GM18526 (cell line): Measurements from ENCODE around the gene MYO5B.

Source experiments
- POLR2A ChIP-seq: IDR thresholded peaks from 3 replicates; pipeline ENCODE4 v1.6.1; 2011; ENCODE audit not compliant: insufficient read length; ENCODE audit errors: extremely low read depth

The MYO5B gene

DNA sequence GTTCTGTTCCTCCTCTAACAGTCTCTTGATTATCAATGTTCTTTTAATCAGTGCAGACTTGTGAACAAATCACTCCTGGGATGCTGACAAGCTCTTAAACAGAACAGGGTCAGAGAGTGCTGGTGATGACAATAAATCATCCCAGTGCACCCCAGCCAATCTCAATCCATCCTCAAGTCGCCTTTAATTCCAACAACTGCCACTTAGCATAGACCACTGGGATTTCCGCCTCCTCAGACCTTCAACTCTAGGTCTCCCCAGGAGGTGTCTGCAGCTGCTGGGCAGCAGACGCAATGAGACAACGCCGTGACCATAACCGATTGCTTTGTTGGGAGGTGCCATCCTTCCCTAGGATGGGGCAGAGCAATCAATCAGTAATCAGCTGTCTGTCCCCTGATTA, 197.4 kb downstream of the MYO5B start:
- TF ChIP-seq POLR2A: no peak

DNA sequence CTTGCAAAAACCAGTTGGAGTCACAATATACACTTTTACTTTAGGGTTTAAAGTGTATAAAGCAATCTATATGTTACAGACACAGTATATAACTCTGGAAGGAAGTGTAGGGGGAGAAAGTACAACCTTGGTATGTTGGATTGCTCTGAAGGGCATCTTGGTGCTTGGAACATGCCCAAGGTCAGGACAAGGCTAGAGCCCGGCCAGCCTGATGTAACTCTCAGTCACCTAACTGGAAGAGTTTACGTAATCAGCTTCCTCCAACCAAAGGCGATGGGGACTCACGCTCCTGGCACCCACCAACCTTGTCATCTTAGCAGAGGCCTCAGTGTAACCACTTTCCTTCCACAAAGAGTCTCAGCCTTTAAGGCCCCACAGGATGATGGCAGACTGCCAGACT, 200.5 kb downstream of the MYO5B start:
- no peak for TF ChIP-seq POLR2A

DNA sequence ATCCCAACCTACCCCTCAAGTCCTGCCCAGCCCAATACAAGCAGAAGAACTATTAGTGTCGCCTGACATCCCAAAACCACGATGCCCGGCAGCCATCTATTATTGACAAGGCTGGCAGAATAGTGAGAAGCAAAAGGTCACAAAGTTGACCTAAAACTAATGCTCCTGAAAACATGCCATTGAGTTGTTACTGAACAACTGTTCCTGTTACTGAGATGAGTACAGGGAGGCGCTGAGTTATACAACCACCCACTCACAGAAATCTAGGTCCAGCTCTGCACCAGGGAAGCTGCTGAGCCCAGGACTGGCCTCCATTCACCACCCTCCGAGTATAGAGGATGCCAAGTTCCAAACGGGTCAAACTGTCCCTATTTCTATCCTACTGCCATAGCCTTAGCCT, 201.6 kb downstream of the MYO5B start:
- no peak for TF ChIP-seq POLR2A

DNA sequence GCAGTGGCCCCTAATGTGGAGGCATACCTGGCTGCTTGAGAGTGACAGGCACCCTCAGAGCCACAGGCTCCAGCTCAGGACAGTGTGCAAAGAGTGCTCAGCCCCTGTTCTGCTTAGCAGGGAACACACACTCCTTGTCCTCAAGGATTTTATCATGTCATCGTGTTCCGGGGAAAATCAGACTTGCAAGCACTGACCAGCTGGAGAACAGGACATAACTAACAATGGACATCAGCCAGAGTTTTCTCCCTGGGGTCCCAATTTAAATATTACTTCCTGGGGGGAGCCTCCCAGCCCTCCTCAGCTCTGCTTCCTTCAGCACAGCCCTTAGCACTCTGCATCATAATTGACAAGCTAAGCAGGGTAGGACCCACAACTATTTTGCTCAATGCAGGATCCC, 206.2 kb downstream of the MYO5B start:
- TF ChIP-seq POLR2A: no peak

DNA sequence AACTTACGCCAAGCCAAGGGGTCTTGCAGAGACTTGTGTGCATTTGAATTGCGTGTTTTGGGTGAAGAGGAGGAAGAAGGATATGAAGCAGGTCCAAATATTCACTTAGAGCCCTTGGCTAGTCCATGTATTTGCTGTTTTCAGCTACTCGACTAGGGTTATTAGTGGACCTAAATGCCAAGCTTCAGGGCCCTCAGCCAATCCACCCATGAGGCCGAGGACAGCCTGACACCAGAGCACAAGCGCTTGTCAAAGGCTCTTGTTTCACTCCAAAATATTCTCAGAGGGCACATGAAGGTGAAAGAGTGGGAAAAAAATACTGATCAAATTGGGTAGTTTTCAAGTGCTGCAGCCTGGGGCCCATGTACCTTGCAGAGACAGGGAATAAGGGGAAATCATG, 206.8 kb downstream of the MYO5B start:
- TF ChIP-seq POLR2A: no peak

DNA sequence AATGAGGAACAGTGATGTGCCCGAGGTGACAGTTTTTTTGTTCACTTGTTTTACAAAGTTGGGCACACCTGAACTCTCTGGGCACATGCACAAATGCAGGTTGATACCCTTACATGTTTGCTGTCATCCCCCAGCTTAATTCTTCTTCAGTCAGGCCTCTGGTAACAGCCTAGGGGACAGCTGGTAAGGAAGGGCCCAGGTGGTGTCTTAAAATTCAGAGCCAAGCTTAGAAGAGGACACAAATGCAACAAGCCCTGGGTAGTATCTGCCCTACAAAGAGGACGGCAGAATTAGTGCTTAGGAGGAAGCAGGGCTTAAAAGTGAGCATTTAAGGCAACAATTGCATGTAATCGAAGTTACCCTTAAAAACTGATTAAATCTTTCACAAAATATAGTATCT, 209.7 kb downstream of the MYO5B start:
- TF ChIP-seq POLR2A: no peak

DNA sequence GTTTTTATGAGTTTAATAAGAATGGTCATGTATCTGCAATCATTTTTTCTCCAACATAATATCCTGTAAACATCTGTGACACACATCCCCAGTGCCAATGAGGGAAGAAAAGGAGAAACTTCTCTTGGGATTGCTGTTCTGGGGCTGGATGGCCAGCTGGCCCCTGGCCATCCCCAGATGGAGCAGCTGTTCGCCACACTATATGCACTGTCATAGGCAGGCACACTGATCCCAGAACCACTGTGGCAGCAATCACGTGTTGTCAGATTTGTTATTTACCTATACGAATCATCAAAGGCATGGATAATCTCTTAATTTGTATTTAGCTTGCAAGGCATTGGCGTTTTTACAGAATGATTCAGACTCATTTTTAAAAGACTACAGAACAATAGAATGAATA, 214.1 kb downstream of the MYO5B start:
- no peak for TF ChIP-seq POLR2A

DNA sequence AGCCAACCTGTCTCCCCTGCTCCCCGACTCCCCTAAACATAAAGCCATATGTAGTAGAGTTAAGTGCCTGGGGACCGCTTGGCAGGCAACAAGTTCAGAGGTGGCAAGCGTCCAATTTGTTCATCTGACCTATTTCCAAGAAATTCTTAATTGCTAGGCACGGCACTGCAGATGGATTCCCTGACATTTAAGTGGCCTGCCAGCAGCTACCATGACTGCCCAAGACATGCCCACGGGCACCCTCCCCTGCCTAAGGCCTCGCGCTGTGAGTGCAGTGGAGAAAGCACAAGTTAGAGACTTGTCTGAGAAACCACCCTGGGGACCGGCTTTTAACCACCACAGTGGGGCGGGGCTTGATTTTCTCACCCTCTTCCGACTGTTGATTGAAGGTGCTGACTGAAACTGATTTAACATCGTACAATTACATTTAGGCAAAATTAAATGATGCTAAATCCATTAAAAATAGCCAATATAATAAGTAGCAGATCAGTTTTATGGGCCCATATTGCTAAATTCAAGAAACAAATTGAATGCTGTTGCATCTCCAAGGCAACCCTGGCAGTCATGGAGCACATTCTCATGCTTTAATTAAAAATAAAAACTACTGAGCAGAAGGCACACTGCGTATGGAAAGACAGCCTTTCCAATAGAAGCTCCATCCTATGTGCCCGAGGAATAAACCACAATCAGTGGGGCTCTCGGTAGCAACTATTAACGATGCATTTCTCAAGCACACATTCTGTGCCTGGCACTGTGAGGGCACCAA, 218.0 kb downstream of the MYO5B start:
- TF ChIP-seq POLR2A: no peak

DNA sequence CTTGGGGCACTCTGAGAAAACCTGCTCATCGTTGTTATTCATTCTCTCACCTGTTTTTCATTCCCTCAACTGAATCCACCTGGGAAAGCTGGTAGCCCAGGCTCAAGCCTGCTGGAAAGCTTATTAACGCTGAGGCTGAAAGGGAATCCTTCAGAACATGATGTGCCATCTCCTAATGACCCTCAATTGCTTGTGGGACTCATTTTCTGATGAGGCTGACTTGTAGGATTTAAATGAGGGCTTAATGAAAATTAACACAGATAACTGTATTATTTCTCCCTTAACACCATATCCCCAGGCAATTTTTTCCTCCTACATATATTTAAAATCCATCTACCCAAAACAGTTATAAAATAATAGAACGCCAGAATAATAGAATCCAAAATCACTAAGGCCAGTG, 218.9 kb downstream of the MYO5B start:
- no peak for TF ChIP-seq POLR2A

DNA sequence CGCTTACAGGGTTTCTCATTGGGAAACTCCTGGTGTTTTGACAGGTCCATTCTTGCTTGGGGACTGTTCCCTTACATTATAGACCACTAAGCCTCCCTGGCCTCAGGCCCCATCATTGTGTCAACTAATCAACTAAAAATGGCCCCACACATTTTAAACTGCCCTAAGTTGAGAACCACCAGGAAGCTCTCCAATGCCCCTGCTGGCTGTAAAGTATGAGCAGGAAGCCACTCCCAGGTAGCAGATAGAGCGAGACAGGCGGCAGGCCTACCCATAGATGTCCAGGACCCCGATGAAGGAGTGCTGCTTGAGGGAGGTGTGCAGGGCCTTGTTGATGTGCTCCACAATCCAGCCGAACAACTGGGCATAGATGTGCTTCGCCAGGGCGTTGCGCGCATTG, 220.9 kb downstream of the MYO5B start:
- no peak for TF ChIP-seq POLR2A

DNA sequence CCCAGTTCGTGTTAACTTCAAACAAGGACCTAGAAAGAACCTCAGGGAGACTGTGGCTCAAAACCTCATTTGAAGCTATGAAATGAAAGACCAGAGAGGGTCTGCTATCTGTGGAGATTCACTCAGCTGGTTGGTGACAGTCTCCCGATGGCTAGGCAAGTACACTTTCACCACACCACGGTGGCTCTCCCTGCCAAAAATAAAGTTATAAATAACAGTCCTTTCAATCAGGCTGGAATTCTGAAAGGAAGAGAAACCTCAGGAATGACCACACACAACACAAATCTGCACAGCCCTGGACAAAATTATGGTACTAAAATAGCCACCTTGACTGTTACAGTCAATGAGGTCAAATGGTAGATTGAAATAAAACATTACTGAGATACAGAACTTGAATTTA, 221.4 kb downstream of the MYO5B start:
- no peak for TF ChIP-seq POLR2A

DNA sequence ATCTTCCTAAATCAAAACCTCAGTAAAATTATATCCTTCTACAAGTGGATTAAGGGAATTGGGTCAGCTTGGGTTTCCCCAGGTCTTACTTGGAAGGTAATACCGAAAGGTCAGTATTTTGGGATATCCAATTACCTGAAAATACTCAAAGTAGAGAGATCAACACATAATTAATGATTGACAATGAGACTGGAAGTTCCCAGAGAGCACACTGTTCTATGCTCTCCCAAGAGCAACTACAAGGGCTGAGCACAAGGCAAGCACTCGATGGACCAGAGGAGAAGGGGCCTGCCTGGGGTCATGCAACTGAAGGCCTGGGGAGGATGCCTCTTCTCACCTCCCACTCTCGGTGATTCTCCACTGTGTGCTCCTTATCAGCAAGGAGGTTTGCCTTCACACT, 222.4 kb downstream of the MYO5B start:
- TF ChIP-seq POLR2A: no peak

DNA sequence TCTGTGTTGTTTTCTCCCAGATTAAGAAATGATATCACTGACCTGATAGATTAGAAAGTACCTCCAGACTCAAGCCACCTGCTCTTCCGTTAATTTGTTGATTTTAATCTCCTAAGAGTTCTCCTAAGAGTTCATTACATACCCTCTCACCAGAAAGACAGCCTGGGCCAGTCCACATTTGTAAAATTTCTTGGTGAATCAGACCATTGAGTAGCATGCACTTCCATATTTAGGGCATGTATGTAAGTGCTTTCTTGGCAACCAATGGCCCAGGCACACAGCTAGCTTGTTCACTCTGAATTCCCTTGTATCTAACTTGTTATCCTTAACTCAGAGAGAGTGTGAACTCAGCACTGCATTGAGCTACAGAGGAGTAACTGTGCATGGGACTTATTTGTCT, 223.5 kb downstream of the MYO5B start:
- TF ChIP-seq POLR2A: no peak

DNA sequence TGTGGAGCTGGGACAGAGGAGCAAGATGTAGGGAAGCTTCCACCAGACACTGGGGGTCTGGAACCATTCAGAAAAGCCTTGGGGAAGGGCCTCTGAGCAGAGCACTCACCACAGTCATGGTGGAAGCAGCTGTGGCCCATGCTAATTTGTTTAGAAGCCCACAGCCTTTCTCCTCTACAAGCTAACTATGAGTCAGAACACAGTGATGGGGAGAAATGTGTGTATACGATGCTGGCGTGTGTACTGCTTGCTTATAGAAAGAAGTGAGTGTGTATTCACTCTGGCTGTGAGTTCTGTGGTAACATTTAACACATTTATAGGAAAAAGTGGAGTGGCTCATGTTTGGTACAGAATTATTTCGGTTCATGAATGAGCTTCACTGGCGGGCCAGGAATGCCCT, 224.6 kb downstream of the MYO5B start:
- no peak for TF ChIP-seq POLR2A

DNA sequence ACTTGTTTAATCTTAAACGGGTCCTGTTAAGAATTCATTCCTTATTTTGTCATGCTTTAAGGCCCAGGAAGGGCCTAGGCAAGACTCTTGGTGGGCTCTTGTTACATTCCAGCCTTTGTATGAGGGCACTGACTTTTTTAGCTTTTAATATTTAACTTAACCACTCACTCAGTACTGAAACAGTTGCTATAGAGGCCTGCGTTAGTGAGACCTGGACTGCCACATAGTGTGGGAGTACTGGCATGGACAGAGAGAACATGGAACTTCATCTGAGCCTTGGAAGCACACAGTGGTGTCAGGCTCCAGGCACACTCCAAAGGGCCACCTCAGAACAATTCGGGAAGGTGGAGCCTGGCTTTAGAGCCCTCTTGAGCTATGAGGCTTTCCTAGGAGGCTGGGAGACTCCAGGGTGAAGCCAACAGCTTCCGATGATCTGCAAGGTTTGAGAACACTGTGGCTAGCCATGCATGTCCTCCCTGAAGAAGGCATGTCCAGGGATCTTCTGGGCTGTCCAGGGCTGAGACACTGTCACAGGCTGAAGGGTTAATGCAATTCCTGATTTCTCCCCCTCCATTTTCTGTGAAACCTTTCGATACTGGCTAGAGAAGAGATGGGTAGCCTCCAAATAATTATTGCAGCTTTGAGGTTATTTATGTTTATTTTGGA, 226.2 kb downstream of the MYO5B start:
- no peak for TF ChIP-seq POLR2A

DNA sequence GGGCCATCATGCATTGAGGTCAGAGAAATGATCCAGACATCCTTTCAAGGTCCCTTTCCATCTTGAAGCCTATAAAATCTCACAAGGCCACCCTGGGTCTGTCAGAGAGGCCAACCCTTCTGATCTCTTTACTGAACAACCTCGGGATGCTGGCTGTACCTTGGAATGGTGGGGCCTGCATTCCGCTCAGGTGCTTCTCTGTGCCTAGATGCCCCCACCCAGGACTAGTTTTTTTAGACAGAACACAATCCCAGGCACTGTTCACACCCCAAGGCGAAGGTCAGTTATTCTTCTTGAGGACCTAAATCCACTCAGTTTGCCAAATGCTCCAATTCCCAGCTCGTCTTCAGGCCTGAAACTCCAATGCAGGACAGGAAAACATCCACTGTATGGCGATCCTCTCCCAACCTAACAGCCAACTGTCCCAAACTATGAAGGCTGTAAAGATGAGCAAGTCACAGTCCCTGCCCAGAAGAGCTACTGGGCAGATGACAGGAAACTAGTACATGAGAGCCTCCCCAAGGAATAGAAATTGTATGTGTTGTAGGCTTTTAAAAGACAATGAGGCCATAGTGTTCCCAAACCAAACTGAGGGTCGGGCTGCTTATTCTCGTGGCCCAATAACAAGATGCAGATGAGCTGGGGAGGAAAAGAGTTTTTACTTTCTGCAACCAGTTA, 227.2 kb downstream of the MYO5B start:
- no peak for TF ChIP-seq POLR2A
